ENCODE data around the gene NAV2. TPM values are rescaled to one million over a fixed set of nuclear protein-coding genes. Genes with fewer than 3 reads are reported as not detected.

NAV2 gene
- total RNA-seq, 1 experiment from 2014 or later: 2.1 TPM

DNA sequence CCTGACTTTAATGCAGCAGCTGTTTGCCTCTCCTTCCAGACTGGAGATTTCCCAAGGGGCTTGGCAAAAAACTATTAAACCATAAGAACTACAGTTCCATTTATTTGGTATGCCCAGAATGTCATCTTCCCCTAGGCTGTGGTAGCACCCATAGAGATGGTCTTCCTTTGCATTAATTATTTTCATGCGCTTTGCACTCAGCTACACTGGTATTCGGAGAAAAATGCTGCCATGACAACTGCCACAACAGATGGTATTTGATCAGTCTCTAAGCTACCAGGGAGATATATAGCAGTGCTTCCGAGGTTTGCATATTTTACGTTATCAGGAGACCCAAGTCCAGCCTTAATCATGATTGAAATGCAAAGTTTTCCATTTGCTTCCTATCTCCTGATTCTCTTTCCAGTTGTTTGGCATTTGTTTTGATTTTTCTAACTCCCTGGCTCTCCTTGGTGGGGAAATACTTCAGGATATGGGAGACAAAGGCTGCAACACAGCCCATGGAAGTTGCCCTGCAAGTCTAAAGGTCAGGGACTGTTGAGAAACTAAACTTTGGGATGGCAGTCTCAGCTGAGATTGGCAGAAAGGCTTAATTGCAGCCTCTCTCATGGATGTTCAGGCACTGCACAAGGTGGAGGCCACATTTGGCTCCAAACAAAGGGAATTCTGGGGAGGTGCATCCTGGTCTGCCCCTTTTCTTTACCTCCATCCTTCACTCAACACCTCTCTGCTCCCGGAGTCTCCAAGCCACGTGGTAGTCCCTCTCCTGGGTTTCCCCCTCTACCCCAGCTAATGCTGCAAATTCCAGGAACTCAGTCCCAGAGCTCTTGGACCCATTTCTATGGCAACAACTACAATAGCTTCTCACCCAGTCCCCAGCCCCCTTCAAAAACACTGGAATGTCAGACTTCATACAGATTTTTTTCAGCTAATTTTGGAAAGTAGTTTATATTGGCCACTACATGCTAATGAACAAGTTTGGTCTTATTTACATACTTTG, 151.8 kb downstream of the NAV2 start:
- ChIA-PET CTCF (no interaction called here), POLR2A (no interaction called here), RAD21 (ENCODE audit: low non-redundant PET in 1 of 2, low total read pairs in 2 of 2, uncharacterized antibody in 2 of 2, unreplicated experiment in 2 of 2) (no interaction called here)
- BruUV-seq (replicated peaks): no TSS peak
- Histone ChIP-seq H3K9me3 (ENCODE audit: control insufficient read depth in 1 of 2, insufficient read depth in 1 of 2, low read depth in 1 of 2, low read length in 2 of 2) (no peaks in the 10 kb centered on the region), H3K79me2 (ENCODE audit: insufficient read depth, low read length) (no peaks in the 10 kb centered on the region), H3K4me3 (replicated peaks in 1 of 2; ENCODE audit: low read depth in 1 of 2, low read length in 2 of 2) (no peak overlapping the region), H3K9me2 (ENCODE audit: insufficient read depth) (no peaks in the 10 kb centered on the region), H3K4me2 (ENCODE audit: low read length) (no peak overlapping the region), H3K36me3 (ENCODE audit: control insufficient read depth in 1 of 2, insufficient read depth in 2 of 2, low read length in 2 of 2) (no peaks in the 10 kb centered on the region), H4K20me1 (ENCODE audit: insufficient read depth) (no peaks in the 10 kb centered on the region), H2AFZ (ENCODE audit: low read depth, low read length, poor library complexity, severe bottlenecking) (no peak overlapping the region), H3K27ac (ENCODE audit: low read depth, low read length) (no peak overlapping the region), H3K4me1 (ENCODE audit: control insufficient read depth in 1 of 2, insufficient read depth in 2 of 2, low read length in 2 of 2) (no peaks in the 10 kb centered on the region), H3K9ac (ENCODE audit: low read length) (no peak overlapping the region), H3K27me3 (ENCODE audit: insufficient read depth, low read length) (no peaks in the 10 kb centered on the region)
- ATAC-seq: no peak
- DNase-seq (ENCODE audit: low read depth, low spot score): no peak
- TF ChIP-seq CEBPB (IDR thresholded peaks at IDR 0.05; ENCODE audit: low read depth): no peak
- no peak for TF ChIP-seq SRF (IDR thresholded peaks at IDR 0.05; ENCODE audit: low read depth)
- no peak for TF ChIP-seq EZH2 (IDR thresholded peaks at IDR 0.05)
- no peak for TF ChIP-seq REST (IDR thresholded peaks at IDR 0.05; ENCODE audit: low read depth)
- no peak for TF ChIP-seq YY1 (IDR thresholded peaks at IDR 0.05; ENCODE audit: extremely low read depth, insufficient replicate concordance, low read depth, low read length)
- TF ChIP-seq, protein P1, sequence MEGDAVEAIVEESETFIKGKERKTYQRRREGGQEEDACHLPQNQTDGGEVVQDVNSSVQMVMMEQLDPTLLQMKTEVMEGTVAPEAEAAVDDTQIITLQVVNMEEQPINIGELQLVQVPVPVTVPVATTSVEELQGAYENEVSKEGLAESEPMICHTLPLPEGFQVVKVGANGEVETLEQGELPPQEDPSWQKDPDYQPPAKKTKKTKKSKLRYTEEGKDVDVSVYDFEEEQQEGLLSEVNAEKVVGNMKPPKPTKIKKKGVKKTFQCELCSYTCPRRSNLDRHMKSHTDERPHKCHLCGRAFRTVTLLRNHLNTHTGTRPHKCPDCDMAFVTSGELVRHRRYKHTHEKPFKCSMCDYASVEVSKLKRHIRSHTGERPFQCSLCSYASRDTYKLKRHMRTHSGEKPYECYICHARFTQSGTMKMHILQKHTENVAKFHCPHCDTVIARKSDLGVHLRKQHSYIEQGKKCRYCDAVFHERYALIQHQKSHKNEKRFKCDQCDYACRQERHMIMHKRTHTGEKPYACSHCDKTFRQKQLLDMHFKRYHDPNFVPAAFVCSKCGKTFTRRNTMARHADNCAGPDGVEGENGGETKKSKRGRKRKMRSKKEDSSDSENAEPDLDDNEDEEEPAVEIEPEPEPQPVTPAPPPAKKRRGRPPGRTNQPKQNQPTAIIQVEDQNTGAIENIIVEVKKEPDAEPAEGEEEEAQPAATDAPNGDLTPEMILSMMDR (IDR thresholded peaks at IDR 0.05 in 2 of 3, conservative IDR thresholded peaks at IDR 0.05 in 1 of 3; ENCODE audit: borderline replicate concordance in 1 of 3, insufficient read depth in 1 of 3, low read depth in 2 of 3, low read length in 2 of 3): no peak
- intact Hi-C loops (cut with micrococcal nuclease): no loop called here

Measured in HCT116 (cell line).